Testis (tissue), 2 donors: ENCODE results near the gene GMDS.

Experiments used
- CTCF ChIP-seq, 3 experiments: fragments of 450-650 bp in 2 of 3; fragments of 200-600 bp in 1 of 3; sonication (generic) in 1 of 3; IDR thresholded peaks; one replicate each; pipeline ENCODE4 v1.5.1; 2016 to 2019; ENCODE audit warnings: antibody characterized with exemption in 3 of 3, mild to moderate bottlenecking in 2 of 3, moderate library complexity in 1 of 3
- POLR2A ChIP-seq: fragments of 450-650 bp; IDR thresholded peaks from one replicate; pipeline ENCODE4 v1.6.1; 2017; ENCODE audit warnings: antibody characterized with exemption, mild to moderate bottlenecking, moderate library complexity

GRCh38 chr6:2229039-2229438 lies 16.4 kb downstream of the GMDS start:
- TF ChIP-seq POLR2A: no peak
- TF ChIP-seq CTCF (IDR thresholded peaks at IDR 0.05): no peak
